GM12878 (cell line): ENCODE measurements around the gene MYOZ2. TPM values are rescaled to one million over a fixed set of nuclear protein-coding genes. Genes with fewer than 3 reads are reported as not detected.

ENCODE experiments used
- ATAC-seq: fragments of 200-7000 bp; cut with Tn5 transposase; 3 replicates; pipeline ENCODE4 v1.9.1; 2020; ENCODE audit warnings: mild to moderate bottlenecking, moderate library complexity
- Bru-seq: library from RNA; stranded (reverse); fragments of 400-500 nt; gene quantifications from one replicate; lab custom pipeline; 2021; lab: Mats Ljungman, UMichigan
- BruChase-seq, 2 experiments: library from RNA; stranded (reverse); fragments of 400-500 nt; gene quantifications; one replicate each; lab custom pipeline; 2021; lab: Mats Ljungman, UMichigan
- BruUV-seq: library from RNA; stranded (reverse); fragments of 400-500 nt; replicated peaks from 2 replicates; lab custom pipeline; 2021; lab: Mats Ljungman, UMichigan
- CTCF ChIA-PET: fragments of 300-600 bp; sonication (Branson Sonifier 250); formaldehyde crosslinking; extraction: SDS; loops from one replicate; lab custom pipeline; 2021; ENCODE audit warnings: inconsistent platforms; lab: Yijun Ruan, JAX
- POLR2A ChIA-PET: fragments of 350-600 bp; formaldehyde crosslinking; extraction: SDS; loops from one replicate; lab custom pipeline; 2021; ENCODE audit warnings: inconsistent platforms; lab: Charles Lee
- RAD21 ChIA-PET: fragments of 300-600 bp; sonication (Branson Sonifier 250); formaldehyde crosslinking; loops from one replicate; lab custom pipeline; 2023; ENCODE audit warnings: antibody characterized with exemption; ENCODE audit not compliant: unreplicated experiment; lab: Charles Lee
- SMC1A ChIA-PET: fragments of 300-600 bp; sonication (Branson Sonifier 250); formaldehyde crosslinking; loops from one replicate; lab custom pipeline; 2023; ENCODE audit not compliant: unreplicated experiment, uncharacterized antibody; lab: Charles Lee
- DNase-seq: peaks from one replicate; pipeline ENCODE4 v3.0.0-alpha.2; 2011; ENCODE audit warnings: low read depth, low spot score
- FAIRE-seq: peaks from 3 replicates; lab custom pipeline; 2011; peaks lifted over from hg19 to GRCh38; lab: Jason Lieb, UNC
- H2AFZ ChIP-seq: 2 replicates; pipeline ENCODE4 v1.6.0; 2011; ENCODE audit warnings: low read depth, low read length, control low read depth; ENCODE audit not compliant: control insufficient read depth
- H3K27ac ChIP-seq: 2 replicates; pipeline ENCODE4 v1.5.1; 2011; ENCODE audit warnings: control low read depth; ENCODE audit not compliant: control insufficient read depth, insufficient read depth
- H3K27me3 ChIP-seq, 2 experiments: replicated peaks in 1 of 2; 2 replicates each; pipeline versions ENCODE4 v1.6.0 to v1.6.1; 2011; ENCODE audit warnings: low read length in 1 of 2; ENCODE audit not compliant: control insufficient read depth in 2 of 2, insufficient read depth in 2 of 2
- H3K36me3 ChIP-seq, 2 experiments: 2 replicates each; pipeline ENCODE4 v1.5.1; 2011; ENCODE audit warnings: low read length in 1 of 2; ENCODE audit not compliant: control insufficient read depth in 2 of 2, insufficient read depth in 2 of 2
- H3K4me1 ChIP-seq: 2 replicates; pipeline ENCODE4 v1.6.1; 2011; ENCODE audit warnings: mild to moderate bottlenecking, low read length, moderate library complexity, mixed read lengths; ENCODE audit not compliant: control insufficient read depth, insufficient read depth
- H3K4me2 ChIP-seq: 2 replicates; pipeline ENCODE4 v1.6.0; 2011; ENCODE audit warnings: control low read depth; ENCODE audit not compliant: control insufficient read depth, insufficient read depth
- H3K4me3 ChIP-seq: fragments of 200-600 bp; sonication (generic); 2 replicates; pipeline ENCODE4 v1.5.1; 2016
- H3K79me2 ChIP-seq: 2 replicates; pipeline ENCODE4 v1.6.0; 2011; ENCODE audit warnings: low read length; ENCODE audit not compliant: control insufficient read depth, insufficient read depth
- H3K9ac ChIP-seq: 2 replicates; pipeline ENCODE4 v1.8.0; 2011; ENCODE audit warnings: low read length, control low read depth, mixed read lengths; ENCODE audit not compliant: control insufficient read depth, insufficient read depth
- H3K9me3 ChIP-seq: replicated peaks from 3 replicates; pipeline ENCODE4 v1.5.1; 2011; ENCODE audit warnings: mild to moderate bottlenecking, low read length; ENCODE audit not compliant: control insufficient read depth, insufficient read depth
- H4K20me1 ChIP-seq: 2 replicates; pipeline ENCODE4 v1.6.0; 2011; ENCODE audit not compliant: control insufficient read depth, insufficient read depth
- ATF3 ChIP-seq: IDR thresholded peaks from 2 replicates; pipeline ENCODE4 v1.6.1; 2011; ENCODE audit warnings: low read depth, mild to moderate bottlenecking, low read length, moderate library complexity, borderline replicate concordance; ENCODE audit errors: extremely low read depth
- CHD4 ChIP-seq: fragments of 200-600 bp; sonication (generic); IDR thresholded peaks from 2 replicates; pipeline ENCODE4 v1.6.1; 2016; ENCODE audit warnings: mild to moderate bottlenecking
- FOXK2 ChIP-seq: fragments of 450-650 bp; IDR thresholded peaks from 2 replicates; pipeline ENCODE4 v1.6.1; 2017; ENCODE audit warnings: mild to moderate bottlenecking, moderate library complexity
- MYC ChIP-seq: IDR thresholded peaks from 2 replicates; pipeline ENCODE4 v1.6.1; 2011; ENCODE audit warnings: mild to moderate bottlenecking, low read length, moderate library complexity, inconsistent platforms; ENCODE audit not compliant: insufficient read depth, insufficient replicate concordance, insufficient read length, severe bottlenecking
- PAX5 ChIP-seq: IDR thresholded peaks from 2 replicates; pipeline ENCODE4 v1.6.1; 2011; ENCODE audit warnings: low read depth, low read length, borderline replicate concordance
- POLR2AphosphoS2 ChIP-seq: IDR thresholded peaks from 2 replicates; pipeline ENCODE4 v1.6.1; 2011; ENCODE audit warnings: low read depth, mild to moderate bottlenecking, low read length, improper control_type of control experiment, moderate library complexity
- TBL1XR1 ChIP-seq: IDR thresholded peaks from 2 replicates; pipeline ENCODE4 v1.6.1; 2012; ENCODE audit warnings: low read depth, low read length, improper control_type of control experiment
- ZBTB11 ChIP-seq: fragments of 450-650 bp; formaldehyde crosslinking; IDR thresholded peaks from 2 replicates; pipeline ENCODE4 v1.5.0; 2022; ENCODE audit warnings: mild to moderate bottlenecking, missing genetic modification characterization
- WGBS: methylation state at CpG from one replicate; pipeline ENCODE4 v1.1.6; 2016; ENCODE audit warnings: low lambda C conversion rate; ENCODE audit not compliant: insufficient replicate concordance, insufficient coverage; ENCODE audit errors: missing lambda C conversion rate; 5-methylcytosine and 5-hydroxymethylcytosine counted together
- in situ Hi-C: fragments of 300-500 bp; cut with MboI; formaldehyde crosslinking; loops from 9 replicates; pipeline ENCODE4 v1.14.3; 2018; ENCODE audit warnings: mixed read lengths
- intact Hi-C: fragments of 100-400 bp; cut with micrococcal nuclease; formaldehyde crosslinking; loops from one replicate; pipeline ENCODE4 v1.14.2; 2022; ENCODE audit not compliant: unreplicated experiment
- long read RNA-seq, 2 experiments: library from polyadenylated mRNA; unstranded; transcript quantifications; one replicate each; pipeline ENCODE4 v2.0.0, GENCODE V29; 2019 to 2020
- polyA minus RNA-seq, 3 experiments: library from RNA; depleted of rRNA, polyadenylated mRNA; stranded (reverse); fragments of >200 nt; gene quantifications; 2 replicates each; pipeline ENCODE4 v1.2.3, GENCODE V29; 2011
- polyA plus RNA-seq, 11 experiments: library from polyadenylated mRNA; depleted of rRNA in 4 of 11; unstranded in 6 of 11; stranded (reverse) in 5 of 11; fragments of >200 nt; fragmentation: Nextera tagmentation in 4 of 11; fragmentation: Illumina TruSeq in 1 of 11; extraction: Ambion mirVana in 4 of 11; extraction: Trizol in 1 of 11; gene quantifications; 1 replicate in 1 of 11; 2 replicates in 10 of 11; pipeline versions ENCODE4 v1.2.1 to v1.2.3, GENCODE V29; 2011 to 2016; ENCODE audit warnings: inconsistent platforms in 2 of 11, missing spikeins in 2 of 11, low read depth in 1 of 11
- total RNA-seq, 4 experiments: library from RNA; depleted of rRNA in 3 of 4; stranded (reverse); fragments of >200 nt in 3 of 4; fragmentation: Illumina TruSeq in 1 of 4; extraction: Trizol in 1 of 4; gene quantifications; 2 replicates each; pipeline versions ENCODE4 v1.2.1 to v1.2.3, GENCODE V29; 2013 to 2021
- TF ChIP-seq, protein P1 (sequence below): fragments of 450-650 bp; IDR thresholded peaks from 2 replicates; pipeline ENCODE4 v1.6.1; 2017; ENCODE audit warnings: mild to moderate bottlenecking, moderate library complexity
- TF ChIP-seq, protein P2 (sequence below): fragments of 450-650 bp; IDR thresholded peaks from 2 replicates; pipeline ENCODE4 v1.6.1; 2017; ENCODE audit warnings: borderline replicate concordance

MYOZ2 gene
- total RNA-seq (2013; cell fraction: nucleolus; rRNA removed): not detected in 2 replicates
- total RNA-seq (2014; rRNA removed) (not detected in 2 replicates), total RNA-seq (2014; rRNA removed; fragmentation: Illumina TruSeq; extraction: Trizol) (not detected in 2 replicates), total RNA-seq (2021) (not detected in 2 replicates), polyA plus RNA-seq (2011; rRNA removed) (not detected in 2 replicates), polyA plus RNA-seq (2014; fragmentation: Illumina TruSeq; extraction: Trizol) (not detected in 2 replicates), polyA plus RNA-seq (2014; fragmentation: Nextera tagmentation; extraction: Ambion mirVana) (not detected), polyA plus RNA-seq (2014; rRNA removed) (not detected in 2 replicates), polyA plus RNA-seq (2016; fragmentation: Nextera tagmentation; extraction: Ambion mirVana) (not detected), polyA minus RNA-seq (2011; rRNA and poly(A)+ RNA removed) (not detected in 2 replicates), Bru-seq, nascent RNA (not detected), BruChase-seq, experiment 1, labeled RNA remaining after a 6-hour chase (not detected), BruChase-seq, experiment 2, labeled RNA remaining after a 2-hour chase (not detected)
- polyA plus RNA-seq (2011; ENCODE audit: low read depth): not detected
- not detected in 2 replicates for polyA plus RNA-seq (2011; cell fraction: cytosol; rRNA removed)
- polyA plus RNA-seq (2011; cell fraction: nucleus; rRNA removed): not detected in 2 replicates
- not detected in 2 replicates for polyA plus RNA-seq (2012)
- not detected in 2 replicates for polyA minus RNA-seq (2011; cell fraction: cytosol; rRNA and poly(A)+ RNA removed)
- not detected in 2 replicates for polyA minus RNA-seq (2011; cell fraction: nucleus; rRNA and poly(A)+ RNA removed)
- long read RNA-seq, experiment 1: 0 reads
- long read RNA-seq, experiment 2, partial matches to known transcripts: 0 of 1 reads
- long read RNA-seq, experiment 2, other reads (novel, unspliced or antisense): 1 of 1 reads

DNA sequence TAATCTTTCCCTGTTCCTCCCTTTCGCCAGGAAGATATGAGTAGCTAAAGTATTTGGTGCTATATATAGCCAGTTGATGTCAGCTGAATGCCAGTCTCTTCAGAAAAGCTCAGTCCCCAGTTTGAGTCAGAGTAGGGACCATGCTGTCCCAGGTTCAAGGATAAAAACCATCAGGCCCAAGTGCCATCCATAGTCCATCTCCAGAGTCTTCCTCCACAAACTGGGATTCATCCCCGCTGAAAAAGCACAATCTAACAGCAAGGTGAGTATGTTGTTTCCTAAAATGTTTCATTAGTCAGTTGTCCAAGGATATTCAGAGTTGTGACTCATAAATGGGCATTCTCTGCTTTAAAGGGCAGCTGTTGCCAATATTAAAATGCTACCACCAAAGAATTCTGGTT, at the start of gene MYOZ2:
TSS of gene MYOZ2 (plus strand) at position 112 of the 401 bp plus-strand sequence. CDS start 694 bp downstream, outside the sequence.
- ATAC-seq: no peak
- RAD21 ChIA-PET: no interaction called here
- Histone ChIP-seq H2AFZ (no peak within 1 kb of the TSS), H3K4me3 (no peak within 1 kb of the TSS), H3K27me3 (no peaks in the 10 kb centered on the region), H3K79me2 (no peaks in the 10 kb centered on the region), H3K27ac (no peak within 1 kb of the TSS), H3K36me3 (no peaks in the 10 kb centered on the region), H3K9ac (no peak within 1 kb of the TSS), H3K4me2 (no peak within 1 kb of the TSS), H3K9me3 (no peaks in the 10 kb centered on the region), H3K4me1 (no peaks in the 10 kb centered on the region), H4K20me1 (no peaks in the 10 kb centered on the region)
- DNase-seq: no peak
- FAIRE-seq: no peak
- CTCF ChIA-PET: no interaction called here
- SMC1A ChIA-PET: interaction anchor here (0.5 kb wide), 1 partner anchor 17 kb away, joined by 3 read pairs; no protein-coding TSS in a partner anchor
- intact Hi-C loops: no loop called here
- in situ Hi-C loops: no loop called here
- POLR2A ChIA-PET: no interaction called here
- 5% methylated on average over 2 of the region's 2 CpGs for WGBS
- TF ChIP-seq PAX5 (no peak), ATF3 (no peak), CHD4 (no peak), TBL1XR1 (no peak), POLR2AphosphoS2 (no peak), FOXK2 (no peak), ZBTB11 (no peak), MYC (no peak)
- TF ChIP-seq, protein P1, sequence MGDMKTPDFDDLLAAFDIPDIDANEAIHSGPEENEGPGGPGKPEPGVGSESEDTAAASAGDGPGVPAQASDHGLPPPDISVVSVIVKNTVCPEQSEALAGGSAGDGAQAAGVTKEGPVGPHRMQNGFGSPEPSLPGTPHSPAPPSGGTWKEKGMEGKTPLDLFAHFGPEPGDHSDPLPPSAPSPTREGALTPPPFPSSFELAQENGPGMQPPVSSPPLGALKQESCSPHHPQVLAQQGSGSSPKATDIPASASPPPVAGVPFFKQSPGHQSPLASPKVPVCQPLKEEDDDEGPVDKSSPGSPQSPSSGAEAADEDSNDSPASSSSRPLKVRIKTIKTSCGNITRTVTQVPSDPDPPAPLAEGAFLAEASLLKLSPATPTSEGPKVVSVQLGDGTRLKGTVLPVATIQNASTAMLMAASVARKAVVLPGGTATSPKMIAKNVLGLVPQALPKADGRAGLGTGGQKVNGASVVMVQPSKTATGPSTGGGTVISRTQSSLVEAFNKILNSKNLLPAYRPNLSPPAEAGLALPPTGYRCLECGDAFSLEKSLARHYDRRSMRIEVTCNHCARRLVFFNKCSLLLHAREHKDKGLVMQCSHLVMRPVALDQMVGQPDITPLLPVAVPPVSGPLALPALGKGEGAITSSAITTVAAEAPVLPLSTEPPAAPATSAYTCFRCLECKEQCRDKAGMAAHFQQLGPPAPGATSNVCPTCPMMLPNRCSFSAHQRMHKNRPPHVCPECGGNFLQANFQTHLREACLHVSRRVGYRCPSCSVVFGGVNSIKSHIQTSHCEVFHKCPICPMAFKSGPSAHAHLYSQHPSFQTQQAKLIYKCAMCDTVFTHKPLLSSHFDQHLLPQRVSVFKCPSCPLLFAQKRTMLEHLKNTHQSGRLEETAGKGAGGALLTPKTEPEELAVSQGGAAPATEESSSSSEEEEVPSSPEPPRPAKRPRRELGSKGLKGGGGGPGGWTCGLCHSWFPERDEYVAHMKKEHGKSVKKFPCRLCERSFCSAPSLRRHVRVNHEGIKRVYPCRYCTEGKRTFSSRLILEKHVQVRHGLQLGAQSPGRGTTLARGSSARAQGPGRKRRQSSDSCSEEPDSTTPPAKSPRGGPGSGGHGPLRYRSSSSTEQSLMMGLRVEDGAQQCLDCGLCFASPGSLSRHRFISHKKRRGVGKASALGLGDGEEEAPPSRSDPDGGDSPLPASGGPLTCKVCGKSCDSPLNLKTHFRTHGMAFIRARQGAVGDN: no peak
- TF ChIP-seq, protein P2, sequence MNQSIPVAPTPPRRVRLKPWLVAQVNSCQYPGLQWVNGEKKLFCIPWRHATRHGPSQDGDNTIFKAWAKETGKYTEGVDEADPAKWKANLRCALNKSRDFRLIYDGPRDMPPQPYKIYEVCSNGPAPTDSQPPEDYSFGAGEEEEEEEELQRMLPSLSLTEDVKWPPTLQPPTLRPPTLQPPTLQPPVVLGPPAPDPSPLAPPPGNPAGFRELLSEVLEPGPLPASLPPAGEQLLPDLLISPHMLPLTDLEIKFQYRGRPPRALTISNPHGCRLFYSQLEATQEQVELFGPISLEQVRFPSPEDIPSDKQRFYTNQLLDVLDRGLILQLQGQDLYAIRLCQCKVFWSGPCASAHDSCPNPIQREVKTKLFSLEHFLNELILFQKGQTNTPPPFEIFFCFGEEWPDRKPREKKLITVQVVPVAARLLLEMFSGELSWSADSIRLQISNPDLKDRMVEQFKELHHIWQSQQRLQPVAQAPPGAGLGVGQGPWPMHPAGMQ: no peak
- BruUV-seq: no TSS peak
